GM19463 (cell line): ENCODE data around the gene CSTF2.
"Not testable (repeated sequence)": the region's sequence is repeated elsewhere in the genome, so short reads cannot be mapped to it uniquely, and the experiment has no call there.

ENCODE experiments used
- ATAC-seq: cut with Tn5 transposase; IDR thresholded peaks from one replicate; pipeline ENCODE4 v1.9.1; 2021; ENCODE audit warnings: mild to moderate bottlenecking, moderate library complexity; ENCODE audit not compliant: unreplicated experiment

The CSTF2 gene

GRCh38 chrX:100819837-100820666, at the start of gene CSTF2:
Gene CSTF2, plus strand, starts transcription at chrX:100820391. Its CDS starts 26 bp downstream, at chrX:100820417.
- ATAC-seq = peak; percentile 99

GRCh38 chrX:100796371-100796770, 23.8 kb upstream of the CSTF2 start:
- ATAC-seq = not testable (repeated sequence)

GRCh38 chrX:100797359-100797758, 22.8 kb upstream of the CSTF2 start:
- ATAC-seq = no peak

GRCh38 chrX:100798484-100799214, 21.5 kb upstream of the CSTF2 start:
- ATAC-seq = no peak

GRCh38 chrX:100802843-100803242, 17.3 kb upstream of the CSTF2 start:
- ATAC-seq = no peak

GRCh38 chrX:100804780-100805179, 15.4 kb upstream of the CSTF2 start:
- ATAC-seq = no peak

- ATAC-seq = not testable (repeated sequence)
These were observed 11.9 kb upstream of the CSTF2 start for GRCh38 chrX:100808265-100808664.

- no peak for ATAC-seq
These were observed 7.7 kb upstream of the CSTF2 start for GRCh38 chrX:100812216-100813158.

GRCh38 chrX:100817340-100817739, 2.9 kb upstream of the CSTF2 start:
- no peak for ATAC-seq

GRCh38 chrX:100819534-100819836, 706 bp upstream of the CSTF2 start:
- ATAC-seq = no peak

- peak; percentile 71 for ATAC-seq
These were observed 9.5 kb downstream of the CSTF2 start for GRCh38 chrX:100829730-100830129.

- peak; percentile 17 for ATAC-seq
These were observed 10.0 kb downstream of the CSTF2 start for GRCh38 chrX:100830143-100830542.

GRCh38 chrX:100830547-100830946, 10.4 kb downstream of the CSTF2 start:
- ATAC-seq = peak; percentile 36

- no peak for ATAC-seq
These were observed 11.2 kb downstream of the CSTF2 start for GRCh38 chrX:100831219-100831946.

GRCh38 chrX:100850317-100850716, 30.1 kb downstream of the CSTF2 start:
- ATAC-seq = no peak

GRCh38 chrX:100852810-100853209, 32.6 kb downstream of the CSTF2 start:
- ATAC-seq = no peak

- no peak for ATAC-seq
These were observed 43.2 kb downstream of the CSTF2 start for GRCh38 chrX:100863326-100863864.

GRCh38 chrX:100864657-100865391, 44.6 kb downstream of the CSTF2 start:
- ATAC-seq = no peak

- ATAC-seq = no peak
These were observed 48.1 kb downstream of the CSTF2 start for GRCh38 chrX:100868273-100868672.

GRCh38 chrX:100870527-100870926, 50.3 kb downstream of the CSTF2 start:
- no peak for ATAC-seq
